PC-9 (cell line): ENCODE measurements around the gene VSIG10L. TPM values are rescaled to one million over a fixed set of nuclear protein-coding genes. Genes with fewer than 3 reads are reported as not detected.

Experiments used
- BruUV-seq: library from RNA; stranded (reverse); fragments of 400-500 nt; replicated peaks from 2 replicates; lab custom pipeline; 2021; lab: Mats Ljungman, UMichigan
- CTCF ChIA-PET: fragments of 300-600 bp; sonication (Branson Sonifier 250); formaldehyde crosslinking; loops from one replicate; lab custom pipeline; 2022; ENCODE audit warnings: antibody characterized with exemption; lab: Charles Lee
- POLR2A ChIA-PET: fragments of 300-600 bp; sonication (Branson Sonifier 250); formaldehyde crosslinking; loops from one replicate; lab custom pipeline; 2022; ENCODE audit warnings: antibody characterized with exemption; ENCODE audit not compliant: unreplicated experiment; lab: Charles Lee
- DNase-seq, 2 experiments: peaks; one replicate each; pipeline versions ENCODE4 v3.0.0 to v3.0.0-alpha.2; 2015 to 2022; ENCODE audit warnings: mixed read lengths in 1 of 2
- H2AFZ ChIP-seq: fragments of 200-600 bp; sonication (generic); 2 replicates; pipeline ENCODE4 v1.8.1; 2017; ENCODE audit warnings: antibody characterized with exemption
- H3F3A ChIP-seq: fragments of 200-600 bp; sonication (generic); 2 replicates; pipeline ENCODE4 v1.8.1; 2017; ENCODE audit warnings: antibody characterized with exemption, mild to moderate bottlenecking, low read depth; ENCODE audit not compliant: insufficient read depth
- H3K27ac ChIP-seq: fragments of 200-600 bp; sonication (generic); 2 replicates; pipeline ENCODE4 v1.6.1; 2016; ENCODE audit warnings: mixed run types
- H3K27me3 ChIP-seq: fragments of 200-600 bp; sonication (generic); 2 replicates; pipeline ENCODE4 v1.6.1; 2016; ENCODE audit warnings: low read depth, mixed run types; ENCODE audit not compliant: insufficient read depth
- H3K36me3 ChIP-seq: fragments of 200-600 bp; sonication (generic); 2 replicates; pipeline ENCODE4 v1.6.1; 2016; ENCODE audit warnings: low read depth, mixed run types
- H3K4me1 ChIP-seq: fragments of 200-600 bp; sonication (generic); replicated peaks from 2 replicates; pipeline ENCODE4 v1.6.1; 2016; ENCODE audit warnings: mixed run types; ENCODE audit not compliant: insufficient read depth
- H3K4me2 ChIP-seq: fragments of 200-600 bp; sonication (generic); 2 replicates; pipeline ENCODE4 v1.6.1; 2017; ENCODE audit warnings: mixed run types
- H3K4me3 ChIP-seq: fragments of 200-600 bp; sonication (generic); 2 replicates; pipeline ENCODE4 v1.6.1; 2016; ENCODE audit warnings: mixed run types
- H3K79me2 ChIP-seq: fragments of 200-600 bp; sonication (generic); 2 replicates; pipeline ENCODE4 v1.6.1; 2017; ENCODE audit warnings: low read depth, mixed run types
- H3K9me2 ChIP-seq: fragments of 200-600 bp; sonication (generic); 2 replicates; pipeline ENCODE4 v1.8.1; 2017; ENCODE audit warnings: mild to moderate bottlenecking; ENCODE audit not compliant: insufficient read depth
- H3K9me3 ChIP-seq: fragments of 200-600 bp; sonication (generic); 2 replicates; pipeline ENCODE4 v1.8.1; 2016; ENCODE audit warnings: low read depth; ENCODE audit not compliant: insufficient read depth
- H4K20me1 ChIP-seq: fragments of 200-600 bp; sonication (generic); 2 replicates; pipeline ENCODE4 v1.8.1; 2017; ENCODE audit not compliant: insufficient read depth
- EZH2 ChIP-seq: fragments of 200-600 bp; sonication (generic); IDR thresholded peaks from 2 replicates; pipeline ENCODE4 v1.8.0; 2017; ENCODE audit warnings: antibody characterized with exemption, low read depth
- intact Hi-C: fragments of 100-400 bp; cut with micrococcal nuclease; formaldehyde crosslinking; loops from one replicate; pipeline ENCODE4 v1.10.0; 2022; ENCODE audit not compliant: unreplicated experiment
- total RNA-seq: library from RNA; stranded (reverse); gene quantifications from 2 replicates; pipeline ENCODE4 v1.2.3, GENCODE V29; 2021
- TF ChIP-seq, protein P1 (sequence below): fragments of 200-600 bp; sonication (generic); conservative IDR thresholded peaks from 2 replicates; pipeline ENCODE4 v1.6.1; 2017; ENCODE audit warnings: mixed run types, antibody characterized with exemption, mild to moderate bottlenecking, moderate library complexity

Gene VSIG10L
- total RNA-seq, 1 experiment from 2014 or later, result 2.8 TPM

DNA sequence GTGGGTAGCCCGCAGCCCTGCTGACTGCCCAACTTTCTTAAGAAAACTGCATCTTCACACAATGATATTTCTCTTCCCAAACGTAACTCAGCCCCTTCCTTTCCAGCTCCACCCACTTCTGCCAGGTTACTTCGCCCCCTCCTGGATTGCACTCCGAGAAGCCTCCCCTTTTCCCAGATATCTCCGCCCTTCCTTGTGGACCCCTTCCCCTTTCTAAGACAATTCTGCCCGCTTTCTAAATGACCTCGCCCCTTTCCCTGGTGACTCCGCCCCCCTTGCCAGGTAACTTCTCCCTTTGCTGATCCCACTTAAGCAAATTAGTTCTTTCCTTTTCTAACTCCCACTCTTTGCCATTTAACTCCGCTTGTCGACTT lies 2.6 kb downstream of the VSIG10L start:
- CTCF ChIA-PET, result interaction anchor here (0.6 to 1.5 kb wide), 6 partner anchors 23 to 350 kb away, joined by 3 to 6 read pairs (median 4); no protein-coding TSS in a partner anchor
- no peak for DNase-seq
- POLR2A ChIA-PET, result interaction anchor here (0.5 to 1.4 kb wide), 5 partner anchors 26 to 370 kb away, joined by 3 to 9 read pairs (median 5); partner anchors contain the start of gene KLK6

DNA sequence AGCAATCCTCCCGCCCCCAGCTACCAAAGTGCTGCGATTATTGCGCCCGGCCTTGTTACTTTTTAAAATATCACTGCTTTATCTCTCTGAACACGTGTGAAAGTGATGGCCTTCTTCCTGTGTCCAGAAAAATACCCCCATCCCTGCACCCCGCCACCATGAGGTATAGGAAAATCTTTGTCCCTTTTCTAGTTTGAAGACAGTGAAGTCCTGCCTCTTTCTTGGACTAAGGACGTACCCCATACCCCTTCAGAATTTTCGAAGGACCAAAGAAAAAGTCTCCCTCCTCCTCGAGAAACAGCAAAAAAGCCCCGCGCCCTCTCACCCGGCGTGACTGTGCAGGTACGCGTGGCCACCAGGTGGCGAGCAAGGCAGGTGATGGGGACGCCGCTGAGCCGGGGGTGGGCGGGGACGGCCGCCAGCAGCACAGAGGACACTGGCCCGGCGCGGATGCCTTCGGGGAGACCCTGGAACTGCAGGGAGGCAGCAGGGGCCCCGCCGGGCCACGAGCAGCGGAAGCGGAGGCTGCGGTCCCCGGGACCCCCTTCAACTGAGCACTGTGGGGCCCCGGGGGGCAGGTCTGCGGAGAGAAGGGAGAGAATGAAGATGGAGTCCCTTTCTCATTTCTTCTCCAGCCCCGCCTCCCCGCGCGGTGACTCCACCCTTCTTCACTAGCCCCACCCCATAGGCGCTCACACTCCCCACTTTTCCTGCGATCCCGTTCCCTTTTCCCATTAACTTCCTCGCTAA lies 3.2 kb downstream of the VSIG10L start:
- intact Hi-C loops, result loop anchor here (1.0 to 2.0 kb wide), 6 partner anchors 29 to 319 kb away; no protein-coding TSS in a partner anchor
- Histone ChIP-seq H3K79me2 (no peaks in the 10 kb centered on the region), H3K9me2 (no peaks in the 10 kb centered on the region), H4K20me1 (no peaks in the 10 kb centered on the region), H3F3A (peaks cover 29% of the 10 kb centered on the region), H3K27ac (no peak overlapping the region), H3K9me3 (no peaks in the 10 kb centered on the region), H3K4me3 (peak overlapping the region; percentile 84), H2AFZ (peak overlapping the region; percentile 79), H3K36me3 (no peaks in the 10 kb centered on the region), H3K27me3 (no peaks in the 10 kb centered on the region), H3K4me1 (peaks cover 21% of the 10 kb centered on the region), H3K4me2 (peak overlapping the region; percentile 76)
- ChIA-PET CTCF (interaction anchor here (0.8 to 1.5 kb wide), 2 partner anchors 318 to 322 kb away, joined by 4 read pairs; no protein-coding TSS in a partner anchor), POLR2A (interaction anchor here (1.4 kb wide), 1 partner anchor 29 kb away, joined by 9 read pairs; no protein-coding TSS in a partner anchor)
- TF ChIP-seq, protein P1, sequence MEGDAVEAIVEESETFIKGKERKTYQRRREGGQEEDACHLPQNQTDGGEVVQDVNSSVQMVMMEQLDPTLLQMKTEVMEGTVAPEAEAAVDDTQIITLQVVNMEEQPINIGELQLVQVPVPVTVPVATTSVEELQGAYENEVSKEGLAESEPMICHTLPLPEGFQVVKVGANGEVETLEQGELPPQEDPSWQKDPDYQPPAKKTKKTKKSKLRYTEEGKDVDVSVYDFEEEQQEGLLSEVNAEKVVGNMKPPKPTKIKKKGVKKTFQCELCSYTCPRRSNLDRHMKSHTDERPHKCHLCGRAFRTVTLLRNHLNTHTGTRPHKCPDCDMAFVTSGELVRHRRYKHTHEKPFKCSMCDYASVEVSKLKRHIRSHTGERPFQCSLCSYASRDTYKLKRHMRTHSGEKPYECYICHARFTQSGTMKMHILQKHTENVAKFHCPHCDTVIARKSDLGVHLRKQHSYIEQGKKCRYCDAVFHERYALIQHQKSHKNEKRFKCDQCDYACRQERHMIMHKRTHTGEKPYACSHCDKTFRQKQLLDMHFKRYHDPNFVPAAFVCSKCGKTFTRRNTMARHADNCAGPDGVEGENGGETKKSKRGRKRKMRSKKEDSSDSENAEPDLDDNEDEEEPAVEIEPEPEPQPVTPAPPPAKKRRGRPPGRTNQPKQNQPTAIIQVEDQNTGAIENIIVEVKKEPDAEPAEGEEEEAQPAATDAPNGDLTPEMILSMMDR, result peak; percentile 97
- no peak for TF ChIP-seq EZH2
- peak; percentile 65 to 85 for DNase-seq
- BruUV-seq, result no TSS peak

More for the DNA sequence above, 2.6 kb downstream of the VSIG10L start:
- peak overlapping the region; percentile 84 for H3K4me3 ChIP-seq
- H3F3A ChIP-seq, result peaks cover 29% of the 10 kb centered on the region
- H3K4me2 ChIP-seq, result peak overlapping the region; percentile 76
- no peaks in the 10 kb centered on the region for H3K9me3 ChIP-seq
- H2AFZ ChIP-seq, result peak overlapping the region; percentile 79
- H3K27ac ChIP-seq, result no peak overlapping the region
- no peaks in the 10 kb centered on the region for H3K27me3 ChIP-seq
- H3K36me3 ChIP-seq, result no peaks in the 10 kb centered on the region
- intact Hi-C loops, result loop anchor here (1.0 to 2.0 kb wide), 4 partner anchors 28 to 318 kb away; no protein-coding TSS in a partner anchor
- no peaks in the 10 kb centered on the region for H3K79me2 ChIP-seq
- BruUV-seq, result no TSS peak
- no peaks in the 10 kb centered on the region for H3K9me2 ChIP-seq
- H4K20me1 ChIP-seq, result no peaks in the 10 kb centered on the region
- TF ChIP-seq, protein P1, result no peak
- no peak for TF ChIP-seq EZH2
- peaks cover 21% of the 10 kb centered on the region for H3K4me1 ChIP-seq

DNA sequence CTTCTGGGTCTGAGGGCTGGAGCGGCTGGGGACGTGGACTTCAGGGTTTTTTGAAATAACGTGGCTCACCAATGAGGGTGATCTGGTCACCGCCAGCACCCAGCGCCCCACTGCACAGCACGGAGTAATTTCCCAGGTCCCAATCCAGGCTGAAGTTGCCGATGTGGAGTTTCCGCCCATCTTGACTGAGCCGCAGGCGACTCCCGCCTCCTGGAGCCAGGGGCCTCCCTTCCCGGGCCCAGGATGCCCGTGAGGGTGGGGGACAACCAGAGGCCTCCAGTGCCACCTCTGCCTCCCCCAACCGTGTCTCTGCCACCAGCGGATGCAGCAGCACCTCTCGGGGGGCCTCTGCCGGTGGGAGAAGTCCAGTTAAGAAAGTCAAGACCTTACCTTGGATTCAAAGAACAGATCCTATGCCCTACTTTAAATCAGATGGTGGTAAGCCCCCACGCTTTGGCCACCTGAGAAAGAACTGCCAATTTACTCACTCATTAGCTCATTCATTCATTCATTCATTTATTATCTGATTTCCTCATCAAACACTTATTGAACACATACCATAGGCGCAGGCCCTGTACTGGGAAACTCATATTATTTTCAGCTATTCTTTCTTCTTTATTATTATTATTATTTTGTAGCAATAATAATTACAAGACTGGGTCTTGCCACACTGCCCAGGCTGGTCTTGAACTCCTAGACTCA lies 3.9 kb downstream of the VSIG10L start:
- DNase-seq, result no peak
- Histone ChIP-seq H3K4me3 (no peak overlapping the region), H3K4me2 (peak overlapping the region; percentile 76), H3K9me3 (no peaks in the 10 kb centered on the region), H3K4me1 (peaks cover 21% of the 10 kb centered on the region), H3K36me3 (no peaks in the 10 kb centered on the region), H2AFZ (peak overlapping the region; percentile 79), H3K9me2 (no peaks in the 10 kb centered on the region), H3K79me2 (no peaks in the 10 kb centered on the region), H4K20me1 (no peaks in the 10 kb centered on the region), H3K27me3 (no peaks in the 10 kb centered on the region), H3F3A (peaks cover 28% of the 10 kb centered on the region), H3K27ac (no peak overlapping the region)
- intact Hi-C loops, result loop anchor here (1.0 to 2.0 kb wide), 4 partner anchors 57 to 257 kb away; no protein-coding TSS in a partner anchor
- ChIA-PET CTCF (interaction anchor here (1.5 kb wide), 1 partner anchor 319 kb away, joined by 4 read pairs; no protein-coding TSS in a partner anchor), POLR2A (no interaction called here)
- BruUV-seq, result no TSS peak
- TF ChIP-seq, protein P1, result no peak
